Activated naive CD8-positive, alpha-beta T cell treated with anti-CD3 and anti-CD28 coated beads for 36 hours (primary cell): Measurements from ENCODE around the gene NAPB. TPM values are rescaled to one million over a fixed set of nuclear protein-coding genes. Genes with fewer than 3 reads are reported as not detected.
"Not testable (repeated sequence)": the region's sequence is repeated elsewhere in the genome, so short reads cannot be mapped to it uniquely, and the experiment has no call there.

ENCODE experiments used
- DNase-seq: peaks from one replicate; pipeline ENCODE4 v3.0.0; 2021
- H3K27ac Mint-ChIP-seq: one replicate; pipeline ENCODE4 v1.8.0; 2022; ENCODE audit warnings: mild to moderate bottlenecking, moderate library complexity, mixed read lengths
- H3K27me3 Mint-ChIP-seq: one replicate; pipeline ENCODE4 v1.8.0; 2022; ENCODE audit warnings: mild to moderate bottlenecking, mixed read lengths
- H3K36me3 Mint-ChIP-seq: one replicate; pipeline ENCODE4 v1.8.0; 2021; ENCODE audit warnings: mild to moderate bottlenecking, mixed read lengths
- H3K4me1 Mint-ChIP-seq: one replicate; pipeline ENCODE4 v1.8.0; 2021; ENCODE audit warnings: mixed read lengths
- H3K4me3 Mint-ChIP-seq: one replicate; pipeline ENCODE4 v1.8.0; 2022; ENCODE audit warnings: mild to moderate bottlenecking, moderate library complexity, mixed read lengths
- H3K9me3 Mint-ChIP-seq: one replicate; pipeline ENCODE4 v1.8.0; 2022; ENCODE audit warnings: mixed read lengths
- total RNA-seq, 2 experiments: library from RNA; stranded (reverse); gene quantifications; one replicate each; pipeline ENCODE4 v1.2.3, GENCODE V29; 2021

NAPB gene
- total RNA-seq, result 1 to 10 TPM; 6.7 to 7.2 TPM

DNA sequence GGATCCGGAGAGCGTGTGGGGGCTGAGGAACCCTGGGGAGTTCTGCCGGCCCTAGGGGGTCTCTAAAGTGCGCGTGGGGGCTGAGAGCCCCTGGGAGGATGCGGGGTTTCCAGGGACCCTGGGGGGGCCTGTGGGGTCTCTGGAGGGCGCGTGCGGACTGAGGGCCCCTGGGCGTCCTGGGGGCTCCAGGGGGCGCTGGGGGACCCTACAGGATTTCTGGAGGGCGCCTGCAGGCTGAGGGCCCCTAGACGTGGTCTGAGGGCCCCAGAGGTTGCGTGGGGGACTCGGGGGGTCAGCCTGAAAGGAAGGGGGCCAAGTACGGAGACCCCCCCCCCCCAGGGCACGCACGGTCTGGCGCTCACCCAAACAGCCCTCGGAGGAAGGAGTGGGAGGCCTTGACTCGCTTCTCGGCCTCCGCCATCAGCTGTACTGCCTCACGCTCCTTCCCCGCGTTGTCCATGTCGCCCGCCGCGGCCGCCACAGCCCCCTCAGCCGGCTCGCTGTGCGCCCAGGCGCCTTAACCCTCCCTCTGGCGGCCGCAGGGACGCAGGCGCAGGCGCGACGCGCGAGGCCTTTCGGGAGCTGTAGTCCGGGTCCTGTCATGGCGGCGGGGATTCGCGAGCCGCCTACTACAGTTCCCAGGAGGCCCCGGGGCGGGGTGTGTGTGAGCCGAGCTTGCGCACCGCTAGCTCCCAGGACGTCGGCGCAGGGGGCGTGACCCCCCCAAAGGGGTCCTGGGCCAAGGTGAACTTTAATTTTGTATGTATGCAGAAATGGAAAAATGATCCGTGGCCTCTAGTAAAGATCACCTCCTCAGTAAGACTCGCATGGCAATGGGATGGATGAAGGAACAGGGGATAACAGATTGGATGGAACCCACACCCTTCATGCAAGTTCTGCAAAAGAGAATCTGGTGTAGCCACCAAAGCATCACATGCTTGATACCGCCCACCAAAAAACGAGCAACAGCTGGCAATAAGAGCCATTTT is at the start of gene NAPB:
Gene NAPB, minus strand, starts transcription at position 546 of the 989 bp plus-strand sequence. Its CDS starts 86 bp downstream, at position 460.
- Mint-ChIP-seq H3K4me1 (peaks cover 28% of the 10 kb centered on the region), H3K9me3 (no peaks in the 10 kb centered on the region)

DNA sequence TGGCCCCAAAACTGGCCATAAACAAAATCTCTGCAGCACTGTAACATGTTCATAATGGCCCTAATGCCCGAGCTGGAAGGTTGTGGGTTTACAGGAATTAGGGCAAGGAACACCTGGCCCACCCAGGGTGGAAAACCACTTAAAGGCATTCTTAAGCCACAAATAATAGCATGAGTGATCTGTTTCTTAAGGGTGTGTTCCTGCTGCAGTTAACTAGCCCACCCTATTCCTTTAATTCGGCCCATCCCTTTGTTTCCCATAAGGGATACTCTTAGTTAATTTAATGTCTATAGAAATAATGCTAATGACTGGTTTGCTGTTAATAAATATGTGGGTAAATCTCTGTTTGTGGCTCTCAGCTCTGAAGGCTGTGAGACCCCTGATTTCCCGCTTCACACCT is 45.7 kb upstream of the NAPB start:
- H3K4me1 Mint-ChIP-seq, H3K27me3 Mint-ChIP-seq, H3K4me3 Mint-ChIP-seq, DNase-seq, H3K27ac Mint-ChIP-seq, H3K36me3 Mint-ChIP-seq: not testable (repeated sequence)
- H3K9me3 Mint-ChIP-seq, result peaks cover 19% of the 10 kb centered on the region

More for the DNA sequence above, at the start of gene NAPB:
- peaks cover 6% of the 10 kb centered on the region for H3K27me3 Mint-ChIP-seq
- no peaks in the 10 kb centered on the region for H3K36me3 Mint-ChIP-seq
- H3K4me3 Mint-ChIP-seq, result peak within 1 kb of the TSS; percentile 86
- H3K27ac Mint-ChIP-seq, result peak within 1 kb of the TSS; percentile 79
- DNase-seq, result peak; percentile 94

DNA sequence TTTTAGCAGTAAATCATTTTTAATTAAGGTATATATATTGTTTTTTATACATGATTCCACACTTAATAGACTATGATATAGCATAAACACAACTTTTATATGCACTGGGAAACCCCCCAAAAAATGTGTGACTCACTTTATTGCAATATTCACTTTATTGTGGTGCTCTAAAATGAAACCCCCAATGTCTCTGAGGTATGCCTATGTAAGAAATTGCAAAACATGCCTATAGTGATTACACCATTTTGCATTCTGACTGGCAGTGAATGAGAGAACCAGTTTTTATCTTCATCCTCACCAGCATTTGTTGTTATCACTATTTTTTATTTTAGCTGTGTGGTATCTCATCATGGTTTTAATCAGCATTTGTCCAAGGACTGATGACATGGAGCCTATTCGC is 39.9 kb upstream of the NAPB start:
- H3K4me1 Mint-ChIP-seq, result peaks cover 9% of the 10 kb centered on the region
- H3K9me3 Mint-ChIP-seq, result peaks cover 7% of the 10 kb centered on the region
- DNase-seq, result no peak
- H3K4me3 Mint-ChIP-seq, result no peak overlapping the region
- H3K27me3 Mint-ChIP-seq, result peaks cover 3% of the 10 kb centered on the region
- H3K36me3 Mint-ChIP-seq, result no peaks in the 10 kb centered on the region
- no peak overlapping the region for H3K27ac Mint-ChIP-seq

DNA sequence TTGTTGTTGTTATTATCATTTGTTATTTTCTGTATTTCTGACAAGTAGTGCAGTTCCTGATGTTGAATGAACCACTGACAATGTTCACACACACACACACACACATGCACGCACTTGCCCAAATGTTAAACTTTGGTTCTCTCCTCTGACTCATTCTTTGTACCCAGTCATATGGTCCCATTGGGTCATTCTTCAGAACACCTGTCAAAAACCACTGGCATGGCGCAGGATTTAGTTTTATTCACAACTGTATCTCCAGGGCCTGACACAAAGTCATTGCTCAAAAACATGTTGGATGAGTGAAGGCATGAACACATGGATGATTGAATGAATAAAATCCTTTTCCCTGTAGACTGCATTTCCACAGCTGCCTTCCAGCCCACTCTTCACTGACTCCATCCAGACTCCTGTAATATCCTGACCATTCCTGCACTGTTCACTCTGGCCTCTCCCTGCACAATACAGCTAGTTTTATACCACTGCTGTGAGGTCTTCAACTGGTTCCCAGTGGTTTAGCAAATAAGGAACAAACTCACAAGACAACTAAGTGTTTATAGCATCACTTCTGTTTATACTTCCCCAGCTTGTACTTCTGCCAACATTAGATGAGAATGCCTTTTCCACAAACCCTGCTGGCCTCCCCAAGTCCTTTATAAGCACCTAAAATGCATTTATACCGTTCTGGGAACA is 38.3 kb upstream of the NAPB start:
- DNase-seq, result no peak

DNA sequence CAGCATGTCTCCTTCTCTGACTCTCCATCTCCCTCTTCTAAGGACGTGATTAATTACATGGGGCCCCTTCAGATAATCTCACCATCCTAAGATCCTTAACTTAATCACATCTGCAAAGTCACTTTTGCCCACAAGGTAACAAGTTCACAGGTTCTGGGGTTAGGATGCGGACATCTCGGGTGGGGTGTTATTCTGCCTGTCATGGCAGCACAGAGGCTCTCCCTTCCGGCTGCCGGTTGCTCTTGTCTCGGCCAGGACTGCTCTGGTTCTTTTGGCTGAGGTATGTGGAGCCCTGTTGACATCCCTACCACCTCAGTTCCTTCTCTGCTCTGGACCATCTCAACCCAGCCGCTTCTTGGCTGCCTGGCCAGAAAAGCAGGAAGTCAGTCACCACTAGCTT is 35.6 kb upstream of the NAPB start:
- H3K4me1 Mint-ChIP-seq, result peaks cover 14% of the 10 kb centered on the region
- no peaks in the 10 kb centered on the region for H3K36me3 Mint-ChIP-seq
- no peak for DNase-seq
- H3K27ac Mint-ChIP-seq, result no peak overlapping the region
- no peak overlapping the region for H3K4me3 Mint-ChIP-seq
- H3K27me3 Mint-ChIP-seq, result no peaks in the 10 kb centered on the region
- no peaks in the 10 kb centered on the region for H3K9me3 Mint-ChIP-seq

More for the DNA sequence above, 38.3 kb upstream of the NAPB start:
- Mint-ChIP-seq H3K4me3 (no peak overlapping the region), H3K27ac (no peak overlapping the region), H3K27me3 (peaks cover 3% of the 10 kb centered on the region), H3K9me3 (peaks cover 1% of the 10 kb centered on the region), H3K4me1 (peaks cover 14% of the 10 kb centered on the region), H3K36me3 (no peaks in the 10 kb centered on the region)

DNA sequence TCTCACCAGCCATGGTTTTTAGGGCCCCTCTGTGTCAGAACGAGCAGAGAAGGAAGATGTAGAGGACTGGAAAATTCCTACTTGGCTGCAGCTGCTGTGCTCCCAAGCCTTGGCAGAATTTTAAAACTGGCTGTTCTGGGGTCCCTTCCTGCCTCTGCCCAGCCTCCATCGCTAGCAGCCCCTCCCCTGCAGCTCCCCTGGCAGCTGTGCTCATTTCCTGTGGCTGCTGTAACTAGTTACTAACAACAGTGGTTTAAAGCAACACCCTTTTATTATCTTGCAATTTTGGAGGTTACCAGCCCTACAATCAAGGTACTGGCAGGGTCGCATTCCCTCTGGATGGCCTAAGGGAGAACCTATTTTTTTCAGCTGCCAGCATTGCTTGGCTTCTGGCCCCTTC is 35.1 kb upstream of the NAPB start:
- Mint-ChIP-seq H3K27me3 (no peaks in the 10 kb centered on the region), H3K36me3 (no peaks in the 10 kb centered on the region), H3K27ac (no peak overlapping the region), H3K9me3 (no peaks in the 10 kb centered on the region), H3K4me1 (peaks cover 14% of the 10 kb centered on the region), H3K4me3 (no peak overlapping the region)
- DNase-seq, result no peak

DNA sequence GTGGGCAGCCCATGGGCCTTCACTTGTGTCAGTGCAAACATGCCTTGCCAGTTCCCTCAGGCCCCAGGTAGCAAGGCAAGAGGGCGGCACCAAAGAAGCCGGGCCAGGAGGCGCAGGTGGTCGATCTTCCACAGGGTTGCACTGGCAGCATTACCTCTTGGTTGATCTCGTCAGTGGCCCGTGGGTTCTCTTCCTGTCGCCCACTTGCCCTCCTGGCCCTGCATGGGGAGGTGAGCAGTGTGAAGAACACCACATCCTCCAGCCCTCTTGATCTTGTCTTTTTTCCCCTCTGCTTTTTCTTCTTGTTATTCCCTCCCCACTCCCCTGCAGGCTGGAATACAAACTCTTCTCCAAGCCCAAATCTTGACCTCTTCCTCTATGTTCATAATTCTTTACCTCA is 34.4 kb upstream of the NAPB start:
- Mint-ChIP-seq H3K36me3 (no peaks in the 10 kb centered on the region), H3K27me3 (no peaks in the 10 kb centered on the region), H3K4me3 (no peak overlapping the region), H3K4me1 (peaks cover 11% of the 10 kb centered on the region), H3K9me3 (no peaks in the 10 kb centered on the region), H3K27ac (no peak overlapping the region)
- no peak for DNase-seq

DNA sequence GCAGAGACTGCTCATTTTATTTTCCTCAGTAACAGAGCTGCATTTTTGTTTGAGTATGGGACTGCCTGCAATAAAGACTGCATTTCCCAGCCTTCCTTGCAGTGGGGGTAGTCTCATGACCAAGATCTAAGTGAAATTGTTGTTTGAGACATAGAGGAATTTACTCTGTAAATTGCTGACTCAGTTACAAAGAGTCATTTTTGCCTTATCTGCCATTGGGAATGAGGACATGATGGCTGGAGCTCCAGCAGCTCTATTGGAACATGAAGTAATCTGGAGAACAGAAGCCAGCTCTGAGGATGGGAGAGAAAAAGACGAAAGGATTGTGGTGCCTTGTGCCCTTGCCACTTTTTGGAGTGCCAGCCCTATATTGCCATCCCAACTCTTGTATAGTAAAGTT is 33.5 kb upstream of the NAPB start:
- no peaks in the 10 kb centered on the region for H3K27me3 Mint-ChIP-seq
- DNase-seq, result no peak
- no peak overlapping the region for H3K27ac Mint-ChIP-seq
- H3K4me3 Mint-ChIP-seq, result no peak overlapping the region
- H3K9me3 Mint-ChIP-seq, result no peaks in the 10 kb centered on the region
- H3K36me3 Mint-ChIP-seq, result no peaks in the 10 kb centered on the region
- H3K4me1 Mint-ChIP-seq, result peaks cover 11% of the 10 kb centered on the region

DNA sequence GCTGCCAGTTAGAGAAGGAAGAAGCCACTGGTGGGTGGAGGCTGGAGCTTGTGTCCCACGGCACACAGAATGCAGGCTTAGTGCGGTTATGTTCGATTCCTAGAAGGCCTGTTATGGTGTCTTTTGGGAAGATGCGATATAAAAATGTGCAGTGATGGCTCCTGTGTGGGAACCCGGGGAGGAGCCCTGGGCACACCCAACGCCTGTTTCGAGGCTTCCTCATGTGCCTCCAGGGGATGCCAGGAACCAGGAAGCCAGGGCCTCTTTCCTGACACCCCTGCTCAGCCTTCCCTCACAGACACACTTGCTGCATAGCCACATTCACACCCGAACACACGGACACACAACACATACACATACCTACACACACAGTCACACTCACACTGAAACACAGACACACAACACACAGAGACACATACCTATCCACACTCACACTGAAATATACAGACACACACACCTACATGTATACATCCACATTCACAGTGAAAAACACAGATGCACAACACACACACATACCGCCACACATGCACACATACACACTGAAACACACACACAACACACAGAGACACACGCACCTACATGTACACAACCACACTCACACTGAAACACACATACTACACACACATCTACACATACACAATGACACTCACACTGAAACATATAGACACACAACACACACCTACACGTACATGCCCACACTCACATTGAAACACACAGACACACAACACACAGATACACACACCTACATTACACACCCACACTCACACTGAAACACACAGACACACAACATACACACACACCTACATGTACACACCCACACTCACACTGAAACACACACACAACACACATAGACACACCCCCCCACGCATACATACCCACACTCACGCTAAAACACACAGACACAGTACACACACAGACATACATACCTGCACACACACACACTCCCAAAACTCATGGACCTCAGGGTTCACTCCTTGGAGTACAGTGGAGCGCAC is 32.6 kb upstream of the NAPB start:
- Mint-ChIP-seq H3K27me3 (no peaks in the 10 kb centered on the region), H3K9me3 (no peaks in the 10 kb centered on the region), H3K4me1 (peaks cover 16% of the 10 kb centered on the region), H3K27ac (no peak overlapping the region), H3K4me3 (no peak overlapping the region), H3K36me3 (no peaks in the 10 kb centered on the region)
- DNase-seq, result no peak

DNA sequence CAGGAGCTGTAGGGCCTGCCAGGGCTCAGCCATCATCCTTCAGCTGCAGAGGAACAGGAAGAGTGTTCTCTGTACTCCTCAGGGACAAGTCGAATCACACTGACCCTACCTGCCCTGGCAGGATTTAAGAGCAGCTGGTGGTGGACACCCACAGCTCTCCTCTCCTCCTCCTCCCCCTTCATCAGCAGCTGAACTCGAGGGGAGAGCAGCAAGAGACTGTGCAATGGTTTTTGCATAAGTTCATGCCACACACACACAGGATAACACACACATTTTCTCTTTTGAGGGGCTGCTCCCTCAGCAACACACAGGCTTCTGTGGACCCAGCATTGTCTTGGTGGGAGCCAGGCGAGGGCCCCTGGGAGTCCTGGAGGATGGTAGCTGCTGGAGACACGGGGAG is 31.5 kb upstream of the NAPB start, which contains the start of gene CST11:
Gene CST11, minus strand, starts transcription at position 101 of the 400 bp plus-strand sequence. Its CDS starts 65 bp downstream, at position 36.
- no peaks in the 10 kb centered on the region for H3K9me3 Mint-ChIP-seq
- H3K27ac Mint-ChIP-seq, result no peak within 1 kb of the TSS
- H3K4me3 Mint-ChIP-seq, result no peak within 1 kb of the TSS

DNA sequence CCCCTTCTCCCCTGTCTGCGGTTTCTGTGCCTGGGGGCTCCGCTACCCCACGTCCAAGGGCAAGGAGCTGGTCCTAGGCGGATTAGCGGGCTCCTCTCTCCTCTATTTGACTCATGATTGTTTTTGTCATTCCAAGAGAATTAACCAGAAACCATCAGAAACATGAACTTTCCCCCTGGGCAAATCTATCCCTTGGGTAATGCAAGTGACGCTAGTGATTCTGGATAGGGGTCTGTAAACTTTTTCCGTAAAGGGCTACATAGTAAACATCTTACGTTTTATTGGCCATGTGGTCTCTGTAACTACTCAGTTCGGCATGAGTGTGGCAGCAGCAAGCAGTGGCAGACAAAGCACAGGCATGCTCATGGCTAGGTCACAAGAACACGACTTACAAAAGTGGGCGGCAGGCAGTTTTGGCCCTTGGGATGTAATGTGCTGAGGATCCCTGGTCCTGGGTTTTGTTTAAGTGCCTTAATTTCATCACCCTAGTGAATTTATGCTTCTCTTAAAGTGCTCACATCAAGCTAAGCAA is 30.7 kb upstream of the NAPB start:
- H3K27ac Mint-ChIP-seq, result no peak overlapping the region
- H3K36me3 Mint-ChIP-seq, result no peaks in the 10 kb centered on the region
- DNase-seq, result no peak
- no peaks in the 10 kb centered on the region for H3K27me3 Mint-ChIP-seq
- H3K9me3 Mint-ChIP-seq, result no peaks in the 10 kb centered on the region
- no peak overlapping the region for H3K4me3 Mint-ChIP-seq
- H3K4me1 Mint-ChIP-seq, result peaks cover 16% of the 10 kb centered on the region

More for the DNA sequence above, 31.5 kb upstream of the NAPB start, which contains the start of gene CST11:
- no peaks in the 10 kb centered on the region for H3K36me3 Mint-ChIP-seq
- DNase-seq, result no peak
- H3K4me1 Mint-ChIP-seq, result peaks cover 16% of the 10 kb centered on the region
- H3K27me3 Mint-ChIP-seq, result no peaks in the 10 kb centered on the region

DNA sequence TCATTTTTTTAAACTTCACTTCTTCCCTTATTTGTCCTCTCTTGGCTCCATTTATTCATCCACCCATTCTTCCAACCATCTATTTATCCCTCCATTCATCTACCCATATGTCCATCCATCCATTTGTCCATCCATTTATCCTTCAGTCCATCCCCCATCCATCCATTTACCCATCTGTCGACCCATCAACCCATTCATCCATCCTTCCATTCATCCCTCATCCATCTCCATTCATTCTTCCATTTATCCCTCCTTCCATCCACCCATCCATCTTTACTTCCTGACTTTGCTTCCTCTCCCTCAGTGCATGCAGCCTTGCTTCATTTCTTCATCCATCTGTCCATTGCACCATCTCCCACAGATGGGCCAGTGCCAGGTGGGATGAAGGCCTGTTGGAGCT is 29.6 kb upstream of the NAPB start:
- no peak overlapping the region for H3K27ac Mint-ChIP-seq
- H3K36me3 Mint-ChIP-seq, result no peaks in the 10 kb centered on the region
- no peaks in the 10 kb centered on the region for H3K27me3 Mint-ChIP-seq
- H3K9me3 Mint-ChIP-seq, result no peaks in the 10 kb centered on the region
- no peak for DNase-seq
- peaks cover 6% of the 10 kb centered on the region for H3K4me1 Mint-ChIP-seq
- H3K4me3 Mint-ChIP-seq, result no peak overlapping the region

DNA sequence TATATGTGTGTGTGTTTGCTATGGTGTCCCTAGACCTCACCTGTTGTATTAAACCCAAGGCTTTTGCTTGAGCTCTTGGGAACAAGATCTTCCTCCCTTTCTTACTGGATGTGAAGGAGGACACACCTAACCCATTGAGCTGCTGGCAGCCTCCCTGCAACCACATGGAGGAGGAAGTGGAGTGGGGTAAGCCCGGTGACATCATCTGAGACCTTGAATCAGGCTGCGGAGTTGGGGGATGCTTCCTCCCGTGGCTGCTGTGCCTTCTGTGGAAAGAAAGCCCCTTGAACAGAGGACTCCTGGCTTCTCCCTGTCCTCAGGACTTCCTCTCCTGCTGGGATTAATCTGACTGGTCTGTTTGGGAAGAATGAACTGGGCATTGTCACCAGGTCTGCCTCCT is 28.1 kb upstream of the NAPB start:
- no peaks in the 10 kb centered on the region for H3K27me3 Mint-ChIP-seq
- H3K4me3 Mint-ChIP-seq, result no peak overlapping the region
- H3K4me1 Mint-ChIP-seq, result peaks cover 4% of the 10 kb centered on the region
- H3K27ac Mint-ChIP-seq, result no peak overlapping the region
- H3K9me3 Mint-ChIP-seq, result no peaks in the 10 kb centered on the region
- no peaks in the 10 kb centered on the region for H3K36me3 Mint-ChIP-seq
- DNase-seq, result no peak

DNA sequence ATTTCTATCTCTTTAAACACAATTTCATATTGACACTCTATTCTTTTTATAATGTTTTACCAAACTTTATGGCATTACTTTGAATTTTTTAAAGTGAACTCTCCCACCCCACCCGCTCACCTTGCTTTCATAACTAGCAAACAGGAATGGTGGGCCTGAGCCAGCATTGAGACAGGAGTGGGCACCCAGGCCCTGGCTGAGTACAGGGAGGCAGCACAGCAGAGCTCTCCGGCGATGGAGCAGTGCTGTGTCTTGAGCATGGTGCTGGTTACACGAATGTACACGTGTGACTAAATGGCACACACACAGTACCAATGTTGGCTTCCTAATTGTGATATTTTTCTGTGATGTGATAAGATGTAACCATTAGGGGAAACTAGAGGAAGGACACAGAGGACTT is 26.9 kb upstream of the NAPB start:
- Mint-ChIP-seq H3K27ac (no peak overlapping the region), H3K4me1 (peaks cover 4% of the 10 kb centered on the region), H3K4me3 (no peak overlapping the region), H3K9me3 (no peaks in the 10 kb centered on the region), H3K36me3 (no peaks in the 10 kb centered on the region), H3K27me3 (no peaks in the 10 kb centered on the region)
- DNase-seq, result no peak
